Stimulated activated CD4-positive, alpha-beta T cell treated with anti-CD3 and anti-CD28 coated beads, Interleukin-4, amount 100 ng/mL, for 4 hours (primary cell): ENCODE measurements around the gene ZBTB16.

Experiments used
- DNase-seq, 2 experiments: peaks; one replicate each; pipeline ENCODE4 v3.0.0-alpha.2; 2020

The ZBTB16 gene

GRCh38 chr11:114156131-114156581, 96.6 kb downstream of the ZBTB16 start:
- DNase-seq = no peak

GRCh38 chr11:114156782-114157181, 97.3 kb downstream of the ZBTB16 start:
- no peak for DNase-seq

- DNase-seq = no peak
Measured at GRCh38 chr11:114157476-114158050, 98.1 kb downstream of the ZBTB16 start.

DNA sequence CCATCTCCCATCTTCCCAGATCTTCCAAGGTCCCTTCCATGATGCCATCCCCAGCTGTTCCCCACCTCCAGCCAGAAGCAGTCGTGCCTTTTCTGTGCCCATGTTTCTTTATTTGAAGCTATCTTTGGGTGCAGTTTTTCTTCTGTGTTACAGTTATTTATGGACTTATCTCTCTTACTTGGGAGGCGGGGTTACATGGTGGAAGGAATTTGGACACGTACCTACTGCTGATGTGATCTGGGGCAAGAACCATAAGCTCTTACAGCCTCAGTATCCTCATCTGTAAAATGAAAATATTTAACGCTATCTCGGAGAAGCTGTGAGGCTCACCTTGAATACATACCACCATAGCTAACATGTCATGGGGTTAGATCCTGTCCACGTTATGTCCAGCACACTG, 98.9 kb downstream of the ZBTB16 start:
- DNase-seq = no peak

DNA sequence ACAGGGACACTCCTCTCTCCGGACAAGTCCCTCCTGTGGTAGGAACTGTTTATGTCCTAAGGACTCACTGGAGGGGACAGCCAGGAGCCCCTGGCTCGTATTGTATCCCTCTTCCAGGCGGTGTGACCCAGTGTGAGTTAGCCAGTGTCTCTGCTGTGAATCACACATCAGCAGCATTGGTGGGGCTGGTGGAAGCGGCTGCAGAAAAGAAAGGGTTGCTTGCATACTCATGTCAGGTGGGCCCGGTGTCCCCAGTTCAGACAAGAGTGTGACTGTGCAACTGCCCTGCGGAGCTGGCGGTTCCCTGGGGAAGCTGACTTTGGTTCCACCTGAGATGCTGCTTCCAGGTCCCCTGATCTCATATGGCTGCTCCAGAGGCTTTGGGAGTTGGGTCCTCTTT, 99.4 kb downstream of the ZBTB16 start:
- no peak for DNase-seq

- no peak for DNase-seq
Measured at GRCh38 chr11:114159320-114159719, 99.8 kb downstream of the ZBTB16 start.

GRCh38 chr11:114159802-114160632, 100.5 kb downstream of the ZBTB16 start:
- DNase-seq = peak; percentile 76 to 90

DNA sequence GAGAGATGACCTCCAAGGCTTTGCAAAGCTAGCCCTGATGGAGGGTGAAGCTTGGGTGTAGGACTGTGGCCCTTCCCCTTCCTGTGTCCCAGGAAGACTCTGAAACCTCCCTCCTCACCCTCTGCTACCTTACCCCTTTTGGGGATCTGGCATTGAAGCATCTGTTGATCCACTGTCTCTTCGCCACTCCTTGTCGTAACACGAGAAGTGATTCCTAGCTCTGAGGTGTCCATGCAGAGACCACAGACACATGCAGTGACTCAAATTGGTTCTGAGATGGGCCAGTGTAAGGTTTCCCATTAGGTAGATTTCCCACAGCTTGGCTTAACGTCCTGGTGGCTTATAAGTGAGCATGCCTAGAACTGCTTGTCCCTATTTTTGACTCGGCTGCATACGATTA, 101.4 kb downstream of the ZBTB16 start:
- DNase-seq = no peak

- DNase-seq = no peak
Measured at GRCh38 chr11:114161486-114162250, 102.2 kb downstream of the ZBTB16 start.

GRCh38 chr11:114162719-114163123, 103.2 kb downstream of the ZBTB16 start:
- DNase-seq = no peak

- DNase-seq = no peak
Measured at GRCh38 chr11:114163229-114163631, 103.7 kb downstream of the ZBTB16 start.

DNA sequence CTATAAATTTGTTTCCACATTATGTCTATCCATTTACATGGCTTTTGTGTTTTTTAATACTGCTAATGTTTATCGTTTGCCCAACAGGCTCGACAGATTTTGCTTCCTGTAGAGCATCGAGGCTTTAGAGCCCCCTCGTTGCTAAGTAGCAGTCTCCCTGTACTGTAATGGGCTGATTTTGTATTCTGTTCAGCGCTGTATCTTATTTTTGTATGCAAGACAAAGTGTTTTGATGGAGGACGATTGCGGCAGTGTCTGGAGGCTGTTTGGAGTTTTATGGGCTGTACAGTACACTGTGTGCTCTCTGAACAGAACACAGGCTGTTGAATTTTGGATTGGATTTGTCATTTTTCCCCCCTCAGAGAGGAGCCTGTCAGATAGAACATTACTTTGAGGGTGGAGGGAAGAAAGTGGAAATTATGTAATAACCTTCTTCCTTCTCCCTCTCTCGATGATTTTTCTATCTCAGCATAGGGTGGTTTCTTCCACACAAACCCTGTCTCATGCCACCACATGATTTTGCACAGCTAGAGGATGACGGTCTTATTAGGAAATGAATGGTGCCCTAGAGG, 104.4 kb downstream of the ZBTB16 start:
- DNase-seq = no peak

DNA sequence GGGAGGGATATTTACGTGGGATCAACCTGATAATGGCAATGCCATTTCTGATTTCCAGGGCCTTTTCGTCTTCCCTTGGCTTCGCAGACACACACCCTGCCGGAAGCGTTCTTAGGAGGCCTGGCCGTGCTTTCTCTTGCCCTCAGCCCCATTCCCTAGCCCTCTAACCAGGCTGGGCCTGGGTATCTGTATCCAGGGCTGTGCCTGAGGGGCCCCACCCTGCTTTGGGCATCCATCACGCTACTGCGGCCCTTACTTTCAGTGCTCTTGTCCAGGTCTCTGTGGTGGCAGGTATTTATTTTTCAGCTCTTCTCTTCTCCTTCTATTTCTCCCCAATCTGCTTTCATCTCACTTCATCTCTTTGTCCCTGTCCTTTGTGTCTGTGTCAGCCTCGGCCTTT, 105.0 kb downstream of the ZBTB16 start:
- DNase-seq = no peak

DNA sequence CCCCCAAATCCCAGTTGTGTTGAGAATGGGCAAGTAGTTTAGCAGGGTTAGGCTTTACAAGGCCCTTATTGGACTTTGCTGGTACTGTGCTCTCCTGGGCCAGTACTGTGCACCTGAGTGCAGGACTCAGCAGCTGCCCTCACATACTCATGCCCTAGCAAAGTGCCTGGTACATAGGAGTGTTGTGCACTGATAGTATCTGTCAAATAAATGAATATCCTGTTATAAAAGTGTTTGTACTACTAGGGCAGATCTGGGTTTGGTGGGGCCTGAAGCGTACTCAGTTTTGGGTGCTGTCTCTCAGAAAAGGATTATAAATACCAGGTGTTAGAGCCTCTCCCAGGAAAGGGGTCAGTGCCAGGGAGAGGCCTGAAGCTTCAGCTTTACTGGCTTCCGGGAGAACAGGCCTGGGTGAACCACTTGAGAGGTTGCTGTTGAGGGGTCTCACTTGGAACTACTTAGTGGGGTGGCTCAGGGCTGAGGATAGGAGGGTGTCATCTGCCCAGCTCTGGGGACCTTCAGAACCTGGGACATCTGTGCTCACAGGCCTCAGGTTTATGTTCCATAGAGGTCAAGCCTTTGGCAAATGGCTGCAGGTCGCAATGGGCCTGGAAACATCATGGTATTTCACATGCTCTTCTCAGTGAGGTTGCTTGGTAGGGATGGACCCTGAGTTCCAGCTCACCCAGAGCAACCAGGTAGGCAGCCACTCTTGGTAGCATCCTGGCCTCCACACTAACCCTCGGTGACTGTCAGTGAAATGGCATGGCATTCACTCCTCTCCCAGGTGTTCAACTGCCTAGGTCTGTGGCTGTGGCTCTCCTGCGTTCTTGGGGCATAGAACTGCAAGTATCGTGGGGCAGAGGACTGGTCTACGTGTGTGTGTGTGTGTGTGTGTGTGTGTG, 106.1 kb downstream of the ZBTB16 start:
- no peak for DNase-seq

GRCh38 chr11:114166362-114166761, 106.9 kb downstream of the ZBTB16 start:
- no peak for DNase-seq

DNA sequence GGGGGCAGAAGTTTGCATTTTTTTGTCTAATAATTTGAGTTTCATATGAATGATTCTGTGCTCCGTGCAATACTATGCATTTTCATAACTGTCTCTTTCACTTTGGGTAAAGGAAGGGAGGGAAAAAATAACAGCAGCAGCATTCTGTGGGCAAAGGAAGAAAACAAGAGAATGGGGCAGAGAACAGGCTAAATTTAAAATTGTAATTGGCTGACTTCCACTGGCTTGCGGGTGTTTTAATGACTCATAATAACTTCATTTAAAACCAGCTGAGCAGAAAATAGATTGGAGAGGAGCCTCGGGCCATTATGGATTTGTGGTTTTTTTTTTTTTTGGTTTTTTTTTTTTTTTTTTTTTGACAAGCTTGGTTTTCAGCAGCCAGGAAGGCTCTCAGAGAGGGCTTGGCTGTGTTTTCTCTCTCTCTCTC, 107.4 kb downstream of the ZBTB16 start:
- DNase-seq = no peak

DNA sequence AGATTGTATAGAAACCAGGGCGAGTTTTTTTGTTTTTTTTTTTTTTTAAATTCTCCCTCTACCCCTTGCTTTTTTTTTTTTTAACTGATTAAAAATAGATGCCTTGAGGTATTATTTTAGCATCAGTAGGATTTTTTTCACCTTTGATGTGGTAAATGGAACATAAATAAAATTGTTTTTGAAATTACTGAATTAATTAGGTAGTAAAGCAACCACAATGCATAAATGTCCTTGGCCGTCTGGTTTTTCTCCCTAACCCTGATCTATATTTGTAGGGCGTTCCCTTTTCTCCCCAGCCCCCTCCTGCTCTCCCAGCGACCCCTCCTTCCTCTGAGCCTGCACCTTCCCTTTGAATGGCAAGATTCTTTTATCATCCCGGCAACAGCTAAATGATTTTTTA, 107.8 kb downstream of the ZBTB16 start:
- DNase-seq = no peak

- no peak for DNase-seq
Measured at GRCh38 chr11:114167771-114168448, 108.4 kb downstream of the ZBTB16 start.

GRCh38 chr11:114168691-114169090, 109.2 kb downstream of the ZBTB16 start:
- DNase-seq = no peak

- DNase-seq = no peak
Measured at GRCh38 chr11:114169321-114169749, 109.8 kb downstream of the ZBTB16 start.

- DNase-seq = no peak
Measured at GRCh38 chr11:114169821-114170220, 110.3 kb downstream of the ZBTB16 start.

GRCh38 chr11:114170226-114170625, 110.7 kb downstream of the ZBTB16 start:
- DNase-seq = no peak
